Uterus (tissue), 4 donors: Measurements from ENCODE around the gene UXT. TPM values are rescaled to one million over a fixed set of nuclear protein-coding genes. Genes with fewer than 3 reads are reported as not detected.

Experiments
- DNase-seq, 2 donors: peaks; one replicate each; pipeline ENCODE4 v3.0.0-alpha.2; 2019 to 2020
- H3K27ac ChIP-seq, 2 donors: fragments of 200-600 bp; sonication (generic); 1 replicate in 1 of 2; 2 replicates in 1 of 2; pipeline ENCODE4 v1.5.1; 2016 to 2018
- H3K27me3 ChIP-seq, 2 donors: fragments of 200-600 bp; sonication (generic); one replicate each; pipeline ENCODE4 v1.5.1; 2018 to 2019; ENCODE audit warnings: control low read depth in 1 of 2
- H3K36me3 ChIP-seq, 2 donors: fragments of 200-600 bp; sonication (generic); one replicate each; pipeline ENCODE4 v1.5.1; 2019; ENCODE audit warnings: control low read depth in 1 of 2
- H3K4me1 ChIP-seq, 2 donors: fragments of 200-600 bp; sonication (generic); one replicate each; pipeline ENCODE4 v1.5.1; 2018 to 2019; ENCODE audit warnings: control low read depth in 1 of 2
- H3K4me3 ChIP-seq, 2 donors: fragments of 200-600 bp; sonication (generic); 1 replicate in 1 of 2; 2 replicates in 1 of 2; pipeline ENCODE4 v1.5.1; 2018 to 2019; ENCODE audit warnings: mild to moderate bottlenecking in 1 of 2
- H3K9me3 ChIP-seq, 2 donors: fragments of 200-600 bp; sonication (generic); one replicate each; pipeline ENCODE4 v1.5.1; 2019; ENCODE audit warnings: control low read depth in 1 of 2
- POLR2A ChIP-seq, 2 donors: fragments of 450-650 bp; IDR thresholded peaks; one replicate each; pipeline ENCODE4 v1.6.1; 2016; ENCODE audit warnings: antibody characterized with exemption in 2 of 2, mild to moderate bottlenecking in 1 of 2, moderate library complexity in 1 of 2
- intact Hi-C: fragments of 100-400 bp; cut with DNase I; formaldehyde crosslinking; loops from one replicate; pipeline ENCODE4 v1.15.1; 2023; ENCODE audit warnings: low total_unique reads
- total RNA-seq, 4 donors: library from RNA; depleted of rRNA in 3 of 4; stranded (reverse); fragments of >200 nt in 3 of 4; gene quantifications; one replicate each; pipeline versions ENCODE4 v1.1.0 to v1.2.4, GENCODE V29; 2014 to 2023
- TF ChIP-seq, protein P1 (sequence below), 4 experiments: fragments of 200-600 bp in 2 of 4; fragments of 450-650 bp in 2 of 4; sonication (generic) in 2 of 4; IDR thresholded peaks; one replicate each; pipeline ENCODE4 v1.5.1; 2016 to 2019; ENCODE audit warnings: antibody characterized with exemption in 4 of 4, mild to moderate bottlenecking in 2 of 4, moderate library complexity in 1 of 4
- donor health status: DM: yes; HTN: yes; CAD: no.

The UXT gene
- total RNA-seq, 4 donors from 2014 or later = 58.2 to 900 (median 216) TPM

DNA sequence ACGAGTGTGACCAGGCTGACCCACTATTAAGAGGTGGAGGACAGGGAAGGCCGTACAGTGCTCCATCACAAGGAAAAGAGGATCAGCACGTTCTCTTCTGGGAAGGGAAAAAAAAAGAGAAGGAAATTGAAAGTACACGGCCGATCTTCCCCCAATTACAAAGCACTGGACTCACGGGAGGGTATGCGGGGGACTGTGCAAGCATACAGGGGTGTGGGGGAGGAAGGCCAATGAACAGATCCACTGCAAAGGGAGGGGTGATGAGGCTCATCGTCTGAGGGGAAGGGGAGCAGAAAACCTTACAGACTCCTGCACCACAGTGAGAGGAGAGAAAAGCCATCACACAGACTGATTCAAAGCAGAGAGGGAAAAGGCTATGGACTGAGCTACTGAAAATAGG lies 9.7 kb downstream of the UXT start:
- intact Hi-C loops = no loop called here
- no peak for DNase-seq
- peak overlapping the region in 1 of 2 donors; percentile 89 for H3K27ac ChIP-seq
- H3K4me3 ChIP-seq = peak overlapping the region; percentile 55 to 75
- H3K27me3 ChIP-seq = no peaks in the 10 kb centered on the region
- H3K36me3 ChIP-seq = no peaks in the 10 kb centered on the region
- no peak for TF ChIP-seq POLR2A (IDR thresholded peaks at IDR 0.05)
- TF ChIP-seq, protein P1, sequence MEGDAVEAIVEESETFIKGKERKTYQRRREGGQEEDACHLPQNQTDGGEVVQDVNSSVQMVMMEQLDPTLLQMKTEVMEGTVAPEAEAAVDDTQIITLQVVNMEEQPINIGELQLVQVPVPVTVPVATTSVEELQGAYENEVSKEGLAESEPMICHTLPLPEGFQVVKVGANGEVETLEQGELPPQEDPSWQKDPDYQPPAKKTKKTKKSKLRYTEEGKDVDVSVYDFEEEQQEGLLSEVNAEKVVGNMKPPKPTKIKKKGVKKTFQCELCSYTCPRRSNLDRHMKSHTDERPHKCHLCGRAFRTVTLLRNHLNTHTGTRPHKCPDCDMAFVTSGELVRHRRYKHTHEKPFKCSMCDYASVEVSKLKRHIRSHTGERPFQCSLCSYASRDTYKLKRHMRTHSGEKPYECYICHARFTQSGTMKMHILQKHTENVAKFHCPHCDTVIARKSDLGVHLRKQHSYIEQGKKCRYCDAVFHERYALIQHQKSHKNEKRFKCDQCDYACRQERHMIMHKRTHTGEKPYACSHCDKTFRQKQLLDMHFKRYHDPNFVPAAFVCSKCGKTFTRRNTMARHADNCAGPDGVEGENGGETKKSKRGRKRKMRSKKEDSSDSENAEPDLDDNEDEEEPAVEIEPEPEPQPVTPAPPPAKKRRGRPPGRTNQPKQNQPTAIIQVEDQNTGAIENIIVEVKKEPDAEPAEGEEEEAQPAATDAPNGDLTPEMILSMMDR (IDR thresholded peaks at IDR 0.05) = no peak
- no peaks in the 10 kb centered on the region for H3K9me3 ChIP-seq
- no peaks in the 10 kb centered on the region for H3K4me1 ChIP-seq

DNA sequence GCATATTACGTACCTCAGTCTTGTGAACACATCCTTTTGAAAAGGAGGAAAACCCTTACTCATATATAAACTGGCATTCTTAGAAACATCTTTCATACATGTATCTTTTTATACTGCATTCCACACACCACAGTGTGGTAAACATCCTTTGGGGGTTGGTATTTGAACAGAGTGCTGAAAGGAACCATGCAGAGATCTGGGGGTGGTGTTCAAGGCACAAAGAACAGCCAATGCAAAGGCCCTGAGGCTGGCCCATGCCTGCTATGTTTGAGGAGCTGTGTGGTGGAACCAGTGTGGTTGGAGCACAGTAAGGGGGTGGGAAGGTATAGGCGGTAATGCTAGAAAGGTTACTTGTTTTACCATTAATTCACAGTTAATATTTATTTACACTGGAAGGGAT lies 10.6 kb downstream of the UXT start:
- TF ChIP-seq, protein P1 (IDR thresholded peaks at IDR 0.05) = no peak
- TF ChIP-seq POLR2A (IDR thresholded peaks at IDR 0.05) = no peak
- no peaks in the 10 kb centered on the region for H3K9me3 ChIP-seq
- no peak overlapping the region for H3K4me3 ChIP-seq
- H3K36me3 ChIP-seq = no peaks in the 10 kb centered on the region
- no peaks in the 10 kb centered on the region for H3K4me1 ChIP-seq
- intact Hi-C loops = no loop called here
- no peaks in the 10 kb centered on the region for H3K27me3 ChIP-seq
- no peak for DNase-seq
- no peak overlapping the region for H3K27ac ChIP-seq

DNA sequence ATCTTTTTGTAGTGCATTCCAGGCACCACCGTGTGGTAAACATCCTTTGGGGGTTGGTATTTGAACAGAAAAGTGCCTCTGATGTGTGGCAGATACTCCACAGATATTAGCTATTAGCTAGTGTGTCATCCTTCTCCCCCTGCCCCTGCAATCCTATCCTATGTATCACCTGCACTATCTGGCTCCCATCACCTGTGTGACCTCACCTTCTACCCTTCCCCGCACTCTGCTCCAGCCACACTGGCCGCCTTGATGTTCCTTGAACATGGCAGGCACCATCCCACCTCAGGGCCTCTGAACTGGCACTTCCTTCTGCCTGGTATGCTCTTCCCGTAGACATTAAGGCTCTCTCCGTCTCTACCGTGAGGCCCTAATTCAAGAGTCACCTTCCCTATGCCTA lies 12.3 kb downstream of the UXT start:
- Histone ChIP-seq H3K4me3 (no peak overlapping the region), H3K36me3 (no peaks in the 10 kb centered on the region), H3K27me3 (no peaks in the 10 kb centered on the region), H3K27ac (no peak overlapping the region), H3K9me3 (no peaks in the 10 kb centered on the region), H3K4me1 (no peaks in the 10 kb centered on the region)
- intact Hi-C loops = no loop called here
- no peak for TF ChIP-seq POLR2A (IDR thresholded peaks at IDR 0.05)
- no peak for DNase-seq

DNA sequence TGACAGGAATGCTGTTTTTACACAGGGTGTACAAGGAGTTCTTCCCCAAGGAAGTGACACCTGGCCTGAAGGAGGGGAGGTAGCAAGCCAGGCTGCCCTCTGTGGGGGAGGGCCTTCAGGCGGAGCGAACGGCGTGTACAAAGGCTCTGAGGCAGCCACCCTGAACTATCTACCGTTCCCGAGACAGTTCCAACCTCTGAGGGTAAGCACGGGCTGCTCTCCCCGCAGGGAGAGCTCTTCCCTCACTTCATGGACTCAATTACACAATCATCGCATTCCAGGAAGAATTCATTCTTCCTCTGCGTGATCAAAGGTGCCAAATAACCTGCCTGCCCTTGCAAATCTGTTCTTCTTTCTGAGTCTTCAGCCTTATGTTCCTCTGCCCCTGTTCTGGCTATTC lies 13.4 kb downstream of the UXT start:
- H3K9me3 ChIP-seq = no peaks in the 10 kb centered on the region
- no peak for DNase-seq

DNA sequence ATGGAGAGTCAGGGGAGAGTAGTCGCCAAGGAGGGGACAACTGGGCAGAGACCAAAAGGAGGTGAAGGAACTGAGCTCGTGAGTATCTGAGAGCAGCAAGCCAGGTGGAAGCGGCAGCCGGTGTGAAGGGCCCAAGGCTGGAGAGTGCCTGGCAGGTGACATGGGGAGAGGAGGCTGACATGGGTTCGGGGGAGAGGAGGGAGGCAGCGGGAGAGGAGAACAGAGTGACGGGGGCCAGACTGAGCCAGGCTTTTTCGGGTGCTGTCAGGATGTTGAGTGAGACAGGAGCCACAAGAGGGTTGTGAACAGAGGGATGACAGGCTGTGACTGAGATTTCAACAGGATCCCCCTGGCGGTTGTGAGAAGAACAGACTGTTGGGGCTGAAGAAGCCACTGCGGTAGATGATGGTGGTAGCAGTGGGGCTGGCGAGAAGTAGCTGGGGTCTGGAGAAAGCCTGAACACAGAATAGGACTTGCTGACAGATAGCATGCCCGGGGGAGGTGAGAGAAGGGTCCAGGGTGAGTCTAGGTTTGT lies 14.4 kb downstream of the UXT start:
- H3K4me3 ChIP-seq = no peak overlapping the region
- H3K27ac ChIP-seq = no peak overlapping the region
- H3K4me1 ChIP-seq = no peaks in the 10 kb centered on the region
- no peaks in the 10 kb centered on the region for H3K27me3 ChIP-seq
- intact Hi-C loops = no loop called here
- no peak for DNase-seq
- H3K36me3 ChIP-seq = no peaks in the 10 kb centered on the region
- TF ChIP-seq, protein P1 (IDR thresholded peaks at IDR 0.05) = peak in 2 of 4 experiments; percentile 9 to 18
- no peak for TF ChIP-seq POLR2A (IDR thresholded peaks at IDR 0.05)
- H3K9me3 ChIP-seq = no peaks in the 10 kb centered on the region

More for the DNA sequence above, 13.4 kb downstream of the UXT start:
- H3K27me3 ChIP-seq = no peaks in the 10 kb centered on the region
- intact Hi-C loops = no loop called here
- TF ChIP-seq POLR2A (IDR thresholded peaks at IDR 0.05) = no peak
- TF ChIP-seq, protein P1 (IDR thresholded peaks at IDR 0.05) = no peak
- no peaks in the 10 kb centered on the region for H3K4me1 ChIP-seq
- H3K4me3 ChIP-seq = no peak overlapping the region
- H3K27ac ChIP-seq = no peak overlapping the region
- H3K36me3 ChIP-seq = no peaks in the 10 kb centered on the region

DNA sequence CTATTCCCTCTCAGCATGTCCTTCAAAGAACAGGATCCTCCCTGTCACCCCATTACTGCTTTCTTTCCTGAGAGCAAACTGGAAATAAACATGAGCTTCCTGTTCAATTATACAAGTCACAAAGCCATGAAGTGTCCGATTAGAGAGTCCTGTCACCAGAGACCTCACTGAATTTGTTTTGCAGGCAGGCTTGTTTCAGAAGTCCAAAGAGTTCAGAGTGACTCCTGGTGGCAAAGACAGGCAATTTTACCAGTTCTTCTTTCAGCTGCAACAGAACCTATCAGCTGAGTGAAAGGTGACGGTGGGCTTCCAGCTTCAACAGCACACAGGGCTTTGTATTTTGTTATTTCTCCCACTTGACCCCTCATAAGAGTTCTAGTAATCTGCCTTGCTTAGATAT lies 15.1 kb downstream of the UXT start:
- Histone ChIP-seq H3K27ac (no peak overlapping the region), H3K9me3 (no peaks in the 10 kb centered on the region), H3K27me3 (no peaks in the 10 kb centered on the region), H3K4me1 (no peaks in the 10 kb centered on the region), H3K36me3 (no peaks in the 10 kb centered on the region), H3K4me3 (no peak overlapping the region)
- TF ChIP-seq POLR2A (IDR thresholded peaks at IDR 0.05) = no peak
- TF ChIP-seq, protein P1 (IDR thresholded peaks at IDR 0.05) = peak in 1 of 4 experiments; percentile 30
- no peak for DNase-seq
- intact Hi-C loops = no loop called here
